ENCODE results near the gene RBM34.
"Not testable (repeated sequence)": the region's sequence is repeated elsewhere in the genome, so short reads cannot be mapped to it uniquely, and the experiment has no call there.

Gene RBM34

GRCh38 chr1:235091319-235092044 is 69.6 kb downstream of the RBM34 start:
- not testable (repeated sequence) for DNase-seq

DNA sequence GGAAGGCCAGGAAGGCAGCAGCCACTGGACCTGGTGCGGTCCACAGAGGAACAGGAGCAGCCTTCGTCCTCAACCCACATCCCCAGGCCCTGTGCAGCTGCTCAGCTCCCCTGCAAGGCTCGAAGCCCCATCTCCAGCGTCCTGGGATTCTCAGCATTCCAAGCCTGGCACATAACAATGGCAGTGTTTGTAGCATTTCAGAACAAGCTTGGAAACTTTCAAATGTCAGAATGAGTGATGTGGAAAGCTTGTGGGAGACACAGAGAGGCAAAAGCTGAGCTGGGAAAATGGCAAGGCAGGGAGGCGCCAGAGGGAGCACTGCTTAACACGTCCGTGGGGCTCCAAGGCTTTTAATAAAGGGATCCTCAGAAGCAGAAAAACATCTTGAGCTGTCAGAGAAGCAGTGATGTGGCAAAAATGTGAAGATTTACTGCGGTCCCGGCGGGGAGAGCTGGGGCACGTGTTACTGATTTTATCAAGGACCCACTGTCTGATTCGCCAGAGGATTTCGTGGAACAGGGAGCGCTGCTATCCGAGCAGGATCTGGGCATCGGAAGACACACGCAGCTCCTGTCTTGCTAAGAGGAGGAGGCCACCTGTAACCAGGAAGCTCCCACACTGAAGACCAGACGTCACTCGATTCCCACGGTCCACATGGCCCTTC is 70.5 kb downstream of the RBM34 start:
- DNase-seq = peak; percentile 77

DNA sequence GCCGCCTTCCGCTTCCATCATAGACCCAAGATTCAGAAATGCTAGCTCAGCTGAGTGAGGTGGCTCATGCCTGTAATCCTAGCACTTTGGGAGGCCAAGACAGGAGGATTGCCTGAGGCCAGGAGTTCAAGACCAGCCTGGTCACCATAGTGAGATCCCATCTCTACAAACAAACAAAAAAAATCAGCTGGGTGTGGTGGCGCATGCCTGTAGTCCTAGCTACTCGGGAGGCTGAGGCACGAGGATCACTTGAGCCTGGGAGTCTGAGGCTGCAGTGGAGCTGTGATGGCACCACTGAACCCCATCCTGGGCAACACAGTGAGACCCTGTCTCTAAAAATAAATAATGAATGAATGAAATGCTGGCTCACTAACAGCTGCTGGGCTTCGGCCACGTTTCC is 72.1 kb downstream of the RBM34 start:
- DNase-seq = no peak

- no peak for DNase-seq
Measured at GRCh38 chr1:235088430-235088829, 72.6 kb downstream of the RBM34 start.

DNA sequence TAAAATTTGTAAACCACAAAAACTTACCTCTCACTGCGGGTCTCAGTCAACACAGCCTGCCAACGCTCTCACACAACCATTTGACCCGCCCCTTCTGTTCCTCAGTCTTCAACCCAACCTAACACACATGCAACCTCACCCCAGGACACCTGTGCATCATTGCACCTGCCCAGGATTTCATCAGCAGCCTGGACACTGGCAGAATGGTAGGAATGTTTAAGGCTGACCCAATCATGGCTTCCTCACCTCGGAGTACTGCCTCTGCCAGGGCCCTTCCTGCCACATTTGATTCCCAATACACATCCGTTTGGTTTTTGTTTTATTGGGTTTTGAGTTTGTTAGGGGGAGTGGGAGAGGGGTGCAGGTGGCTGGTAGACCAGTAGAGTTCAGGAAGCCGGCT is 73.1 kb downstream of the RBM34 start:
- DNase-seq = no peak

DNA sequence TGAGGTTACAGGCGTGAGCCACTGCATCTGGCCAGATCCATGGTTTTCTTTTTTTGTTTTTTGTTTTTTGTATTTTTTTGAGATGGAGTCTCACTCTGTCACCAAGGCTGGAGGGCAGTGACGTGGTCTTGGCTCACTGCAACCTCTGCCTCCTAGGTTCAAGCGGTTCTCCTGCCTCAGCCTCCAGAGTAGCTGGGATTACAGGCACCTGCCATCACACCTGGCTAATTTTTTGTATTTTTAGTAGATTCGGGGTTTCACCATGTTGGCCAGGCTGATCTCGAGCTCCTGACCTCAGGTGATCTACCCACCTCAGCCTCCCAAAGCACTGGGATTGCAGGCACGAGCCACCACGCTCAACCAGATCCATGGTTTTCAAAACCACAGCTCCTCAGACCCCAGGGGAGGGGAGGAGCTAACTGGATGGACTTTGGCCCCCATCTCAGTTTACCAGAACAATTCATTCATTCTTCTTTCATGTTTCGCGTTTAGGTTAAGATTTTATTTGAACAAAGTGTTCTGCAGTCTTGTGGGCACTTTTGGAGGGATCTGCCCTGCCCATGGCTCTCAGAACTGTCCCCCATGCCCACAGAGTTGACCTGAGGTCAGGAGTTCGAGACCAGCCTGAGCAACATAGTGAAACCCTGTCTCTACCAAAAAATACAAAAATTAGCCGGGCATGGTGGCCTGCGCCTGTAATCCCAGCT is 75.5 kb downstream of the RBM34 start:
- not testable (repeated sequence) for DNase-seq

Measured in fibroblast of skin of scalp (primary cell).